IMR-90 (cell line): Measurements from ENCODE around the gene ATP1B3. TPM values are rescaled to one million over a fixed set of nuclear protein-coding genes. Genes with fewer than 3 reads are reported as not detected.

ENCODE experiments used
- ATAC-seq: fragments of 200-7000 bp; cut with Tn5 transposase; 2 replicates; pipeline ENCODE4 v1.9.1; 2020; ENCODE audit warnings: low read depth, mild to moderate bottlenecking, moderate library complexity
- BruUV-seq: library from RNA; stranded (reverse); fragments of 400-500 nt; replicated peaks from 2 replicates; lab custom pipeline; 2021; lab: Mats Ljungman, UMichigan
- CTCF ChIA-PET: fragments of 300-600 bp; formaldehyde crosslinking; extraction: SDS; loops from one replicate; lab custom pipeline; 2021; ENCODE audit warnings: antibody characterized with exemption; lab: Yijun Ruan, JAX
- POLR2A ChIA-PET: fragments of 300-600 bp; sonication (Branson Sonifier 250); formaldehyde crosslinking; loops from one replicate; lab custom pipeline; 2022; ENCODE audit warnings: antibody characterized with exemption; ENCODE audit not compliant: unreplicated experiment; lab: Charles Lee
- DNase-seq: peaks from one replicate; pipeline ENCODE4 v3.0.0; 2013
- H2AFZ ChIP-seq: replicated peaks from 2 replicates; pipeline ENCODE3; 2013; ENCODE audit warnings: low read length, mild to moderate bottlenecking; ENCODE audit not compliant: poor library complexity
- H2AK5ac ChIP-seq: 2 replicates; pipeline ENCODE4 v1.6.1; 2013; ENCODE audit warnings: low read depth, low read length, inconsistent platforms
- H2AK9ac ChIP-seq: replicated peaks from 2 replicates; pipeline ENCODE3; 2013; ENCODE audit warnings: mild to moderate bottlenecking, low read depth, low read length, moderate library complexity; ENCODE audit not compliant: poor library complexity
- H2BK120ac ChIP-seq: 2 replicates; pipeline ENCODE4 v1.6.1; 2013; ENCODE audit warnings: low read depth, low read length, inconsistent platforms
- H2BK15ac ChIP-seq: 3 replicates; pipeline ENCODE4 v1.6.1; 2013; ENCODE audit warnings: low read depth, low read length, inconsistent platforms
- H2BK20ac ChIP-seq: 2 replicates; pipeline ENCODE4 v1.6.1; 2013; ENCODE audit warnings: low read depth, mild to moderate bottlenecking, inconsistent platforms, low read length, moderate library complexity
- H2BK5ac ChIP-seq: 2 replicates; pipeline ENCODE4 v1.6.1; 2013; ENCODE audit warnings: mild to moderate bottlenecking, low read depth, low read length, inconsistent platforms; ENCODE audit not compliant: poor library complexity, severe bottlenecking
- H3K14ac ChIP-seq: replicated peaks from 2 replicates; pipeline ENCODE4 v1.6.1; 2013; ENCODE audit warnings: low read depth, low read length, inconsistent platforms
- H3K18ac ChIP-seq: 2 replicates; pipeline ENCODE4 v1.6.1; 2013; ENCODE audit warnings: low read depth, low read length, control low read depth
- H3K23ac ChIP-seq: 2 replicates; pipeline ENCODE4 v1.6.1; 2013; ENCODE audit warnings: low read depth, low read length, inconsistent platforms
- H3K27ac ChIP-seq: 2 replicates; pipeline ENCODE4 v1.5.1; 2013; ENCODE audit warnings: mild to moderate bottlenecking, control low read depth, low read length; ENCODE audit not compliant: insufficient read depth
- H3K27me3 ChIP-seq: 2 replicates; pipeline ENCODE4 v1.6.1; 2013; ENCODE audit warnings: low read length; ENCODE audit not compliant: control insufficient read depth, insufficient read depth
- H3K36me3 ChIP-seq: 2 replicates; pipeline ENCODE4 v1.6.1; 2013; ENCODE audit warnings: low read length, mixed read lengths; ENCODE audit not compliant: control insufficient read depth, insufficient read depth
- H3K4ac ChIP-seq: 2 replicates; pipeline ENCODE4 v1.6.1; 2013; ENCODE audit warnings: low read depth, low read length, inconsistent platforms
- H3K4me1 ChIP-seq: 2 replicates; pipeline ENCODE4 v1.6.1; 2013; ENCODE audit warnings: low read length, mixed read lengths; ENCODE audit not compliant: control insufficient read depth, insufficient read depth
- H3K4me2 ChIP-seq: 2 replicates; pipeline ENCODE4 v1.6.1; 2013; ENCODE audit warnings: low read depth, mild to moderate bottlenecking, control low read depth, low read length, moderate library complexity
- H3K4me3 ChIP-seq: 2 replicates; pipeline ENCODE4 v1.5.1; 2013; ENCODE audit warnings: low read depth, mild to moderate bottlenecking, control low read depth, low read length, moderate library complexity; ENCODE audit not compliant: insufficient read depth
- H3K56ac ChIP-seq: 2 replicates; pipeline ENCODE4 v1.6.1; 2013; ENCODE audit warnings: low read length, inconsistent platforms; ENCODE audit not compliant: insufficient read depth; ENCODE audit errors: extremely low read depth
- H3K79me1 ChIP-seq, 2 experiments: 2 replicates each; pipeline ENCODE4 v1.6.1; 2013; ENCODE audit warnings: low read length in 2 of 2, inconsistent platforms in 1 of 2, low read depth in 1 of 2
- H3K9ac ChIP-seq: 2 replicates; pipeline ENCODE4 v1.6.1; 2013; ENCODE audit warnings: low read depth, low read length, control low read depth
- H3K9me1 ChIP-seq: 2 replicates; pipeline ENCODE4 v1.6.1; 2013; ENCODE audit warnings: low read length, inconsistent platforms; ENCODE audit not compliant: insufficient read depth
- H3K9me3 ChIP-seq: 2 replicates; pipeline ENCODE4 v1.6.1; 2013; ENCODE audit warnings: low read length; ENCODE audit not compliant: control insufficient read depth, insufficient read depth
- H4K20me1 ChIP-seq: 2 replicates; pipeline ENCODE4 v1.6.1; 2013; ENCODE audit warnings: low read length, inconsistent platforms; ENCODE audit not compliant: insufficient read depth
- H4K5ac ChIP-seq: 2 replicates; pipeline ENCODE4 v1.6.1; 2013; ENCODE audit warnings: mild to moderate bottlenecking, low read depth, low read length, control low read depth
- H4K8ac ChIP-seq, 2 experiments: 2 replicates each; pipeline ENCODE4 v1.6.1; 2013; ENCODE audit warnings: low read depth in 2 of 2, low read length in 2 of 2, control low read depth in 1 of 2, inconsistent platforms in 1 of 2
- H4K91ac ChIP-seq: 2 replicates; pipeline ENCODE4 v1.6.1; 2013; ENCODE audit warnings: low read depth, low read length, inconsistent platforms; ENCODE audit not compliant: insufficient read depth
- BHLHE40 ChIP-seq: fragments of 150-350 bp; IDR thresholded peaks from 2 replicates; pipeline ENCODE4 v1.6.1; 2016; ENCODE audit warnings: mild to moderate bottlenecking, low read depth, low read length
- CEBPB ChIP-seq: IDR thresholded peaks from 2 replicates; pipeline ENCODE4 v1.6.1; 2012; ENCODE audit warnings: low read depth, low read length, improper control_type of control experiment
- CTCF ChIP-seq: conservative IDR thresholded peaks from 2 replicates; pipeline ENCODE4 v1.5.1; 2012; ENCODE audit warnings: mild to moderate bottlenecking, low read depth, low read length, improper control_type of control experiment
- ELK1 ChIP-seq: fragments of 150-350 bp; IDR thresholded peaks from 2 replicates; pipeline ENCODE4 v1.6.1; 2016; ENCODE audit warnings: low read depth, mild to moderate bottlenecking, low read length, moderate library complexity, borderline replicate concordance
- MAZ ChIP-seq: IDR thresholded peaks from 2 replicates; pipeline ENCODE4 v1.6.1; 2012; ENCODE audit warnings: low read depth, mild to moderate bottlenecking, low read length, improper control_type of control experiment, moderate library complexity, borderline replicate concordance
- MXI1 ChIP-seq: IDR thresholded peaks from 2 replicates; pipeline ENCODE4 v1.6.1; 2012; ENCODE audit warnings: low read depth, mild to moderate bottlenecking, low read length, moderate library complexity, borderline replicate concordance
- NFE2L2 ChIP-seq: fragments of 150-350 bp; IDR thresholded peaks from 2 replicates; pipeline ENCODE4 v1.6.1; 2016; ENCODE audit warnings: low read depth, mild to moderate bottlenecking, low read length
- POLR2A ChIP-seq: IDR thresholded peaks from 2 replicates; pipeline ENCODE4 v1.6.1; 2012; ENCODE audit warnings: mild to moderate bottlenecking, low read depth, low read length
- RAD21 ChIP-seq: IDR thresholded peaks from 2 replicates; pipeline ENCODE4 v1.6.1; 2012; ENCODE audit warnings: low read length, improper control_type of control experiment
- RCOR1 ChIP-seq: IDR thresholded peaks from 2 replicates; pipeline ENCODE4 v1.6.1; 2012; ENCODE audit warnings: mild to moderate bottlenecking, low read length, improper control_type of control experiment; ENCODE audit not compliant: insufficient replicate concordance
- RFX5 ChIP-seq: IDR thresholded peaks from 2 replicates; pipeline ENCODE4 v1.8.0; 2012; ENCODE audit warnings: low read depth, mild to moderate bottlenecking, low read length, moderate library complexity
- SMC3 ChIP-seq: fragments of 150-350 bp; IDR thresholded peaks from 2 replicates; pipeline ENCODE4 v1.6.1; 2016; ENCODE audit warnings: low read depth, mild to moderate bottlenecking, antibody characterized with exemption, low read length, moderate library complexity
- WGBS, 2 experiments: methylation state at CpG; one replicate each; pipeline versions ENCODE4 v1.1.5 to v1.1.7; 2013; ENCODE audit warnings: missing lambda C conversion rate in 2 of 2; ENCODE audit not compliant: insufficient read length in 1 of 2; ENCODE audit errors: extremely low coverage in 2 of 2; 5-methylcytosine and 5-hydroxymethylcytosine counted together
- dilution Hi-C: fragments of 300-500 bp; cut with HindIII; formaldehyde crosslinking; loops from one replicate; pipeline ENCODE4 v1.14.3; 2018; ENCODE audit warnings: low sequenced_read_pairs; ENCODE audit not compliant: unreplicated experiment
- in situ Hi-C: fragments of 300-500 bp; cut with MboI; formaldehyde crosslinking; loops from 3 replicates; pipeline ENCODE4 v1.14.3; 2019; ENCODE audit warnings: low sequenced_read_pairs, inconsistent platforms, mixed read lengths
- intact Hi-C: fragments of 100-400 bp; cut with micrococcal nuclease; formaldehyde crosslinking; loops from 2 replicates; pipeline ENCODE4 v1.10.0; 2022
- polyA plus RNA-seq, 3 experiments: library from polyadenylated mRNA; depleted of rRNA; stranded (reverse); fragments of >200 nt; gene quantifications; 2 replicates each; pipeline ENCODE4 v1.2.3, GENCODE V29; 2012; ENCODE audit warnings: low replicate concordance in 1 of 3
- total RNA-seq: library from RNA; depleted of rRNA; stranded (reverse); fragments of >200 nt; gene quantifications from 2 replicates; pipeline ENCODE4 v1.2.3, GENCODE V29; 2012

ATP1B3 gene
- total and polyA plus RNA-seq, 2 of the 4 experiments (the other 2 are of a cell fraction) = 64.3 to 126 TPM

- DNase-seq = no peak
- Histone ChIP-seq H3K4me3 (no peak overlapping the region), H2BK20ac (no peak overlapping the region), H3K23ac (no peak overlapping the region), H3K4me2 (no peak overlapping the region), H3K4ac (no peak overlapping the region), H3K27ac (no peak overlapping the region), H3K9me3 (no peaks in the 10 kb centered on the region), H3K4me1 (no peaks in the 10 kb centered on the region), H3K9me1 (no peaks in the 10 kb centered on the region), H2BK15ac (no peak overlapping the region), H3K79me1 (no peaks in the 10 kb centered on the region), H3K18ac (no peak overlapping the region), H4K8ac (no peak overlapping the region), H3K56ac (no peak overlapping the region), H4K91ac (no peak overlapping the region), H2BK5ac (no peak overlapping the region), H2BK120ac (no peak overlapping the region), H3K36me3 (no peaks in the 10 kb centered on the region), H2AK5ac (no peak overlapping the region), H3K14ac (no peak overlapping the region), H2AK9ac (no peak overlapping the region), H4K20me1 (no peaks in the 10 kb centered on the region), H3K9ac (no peak overlapping the region), H3K27me3 (no peaks in the 10 kb centered on the region), H2AFZ (no peak overlapping the region), H4K5ac (no peak overlapping the region)
- no TSS peak for BruUV-seq
- in situ Hi-C loops (no loop called here), dilution Hi-C loops (no loop called here), intact Hi-C loops (no loop called here)
- no peak for TF ChIP-seq RFX5
- no peak for TF ChIP-seq BHLHE40
- TF ChIP-seq MAZ = no peak
- TF ChIP-seq POLR2A = no peak
- TF ChIP-seq NFE2L2 = no peak
- no peak for TF ChIP-seq CEBPB
- TF ChIP-seq RCOR1 = no peak
- no peak for TF ChIP-seq MXI1
- no peak for TF ChIP-seq SMC3
- TF ChIP-seq RAD21 = no peak
- TF ChIP-seq ELK1 = no peak
- TF ChIP-seq CTCF = no peak
- WGBS, 2 experiments = 78 to 100% methylated on average over 1 to 6 of the region's 11 CpGs
- ChIA-PET CTCF (no interaction called here), POLR2A (interaction anchor here (0.6 kb wide), 1 partner anchor 100 kb away, joined by 3 read pairs; no protein-coding TSS in a partner anchor)
- ATAC-seq = no peak
These were observed 27.2 kb upstream of the ATP1B3 start for GRCh38 chr3:141849056-141849815.
